ENCODE measurements around the gene MEIS1.

GRCh38 chr2:66429693-66430504, 5.0 kb upstream of the MEIS1 start:
- TF ChIP-seq CTCF (IDR thresholded peaks at IDR 0.05; ENCODE audit: low read depth, low read length) (no peak), EZH2phosphoT487 (IDR thresholded peaks at IDR 0.05; ENCODE audit: low read depth) (no peak)

Measured in OCI-LY3 (cell line).